HepG2 (cell line): ENCODE measurements around the gene WDR81. TPM values are rescaled to one million over a fixed set of nuclear protein-coding genes. Genes with fewer than 3 reads are reported as not detected.
A peak's percentile ranks its signal among the peaks of the same experiment; 100 is the strongest.

Experiments used
- ATRX ChIP-seq: sonication (generic); formaldehyde crosslinking; IDR thresholded peaks from 2 replicates; pipeline ENCODE4 v1.4.0; 2020; ENCODE audit warnings: missing genetic modification reagents, borderline replicate concordance
- ELF4 ChIP-seq: sonication (generic); formaldehyde crosslinking; IDR thresholded peaks from 2 replicates; pipeline ENCODE4 v1.5.0; 2020; ENCODE audit warnings: missing genetic modification reagents, mild to moderate bottlenecking, moderate library complexity, borderline replicate concordance
- GTF2F1 ChIP-seq: fragments of 150-350 bp; IDR thresholded peaks from 2 replicates; pipeline ENCODE4 v1.6.1; 2014; ENCODE audit warnings: low read length
- KLF15 ChIP-seq: sonication (generic); formaldehyde crosslinking; IDR thresholded peaks from 2 replicates; pipeline ENCODE4 v1.8.1; 2023; ENCODE audit warnings: borderline replicate concordance, mild to moderate bottlenecking, inconsistent platforms, missing genetic modification reagents, mixed read lengths
- NFATC3 ChIP-seq: sonication (generic); formaldehyde crosslinking; IDR thresholded peaks from 2 replicates; pipeline ENCODE4 v1.5.1; 2020; ENCODE audit warnings: mild to moderate bottlenecking, missing genetic modification reagents
- RNF2 ChIP-seq: fragments of 450-650 bp; conservative IDR thresholded peaks from 2 replicates; pipeline ENCODE4 v1.6.1; 2016; ENCODE audit warnings: low read depth
- ZBTB42 ChIP-seq: sonication (generic); formaldehyde crosslinking; IDR thresholded peaks from 2 replicates; pipeline ENCODE4 v1.5.0; 2020; ENCODE audit warnings: mild to moderate bottlenecking, missing genetic modification reagents
- ZNF124 ChIP-seq: sonication (generic); formaldehyde crosslinking; IDR thresholded peaks from 2 replicates; pipeline ENCODE4 v1.4.0; 2020; ENCODE audit warnings: missing genetic modification reagents
- ZNF17 ChIP-seq: sonication (generic); formaldehyde crosslinking; IDR thresholded peaks from 2 replicates; pipeline ENCODE4 v1.5.0; 2020; ENCODE audit warnings: mild to moderate bottlenecking, missing genetic modification reagents
- ZNF333 ChIP-seq: sonication (generic); formaldehyde crosslinking; IDR thresholded peaks from 2 replicates; pipeline ENCODE4 v1.4.0; 2020; ENCODE audit warnings: mild to moderate bottlenecking, missing genetic modification reagents, borderline replicate concordance
- ZNF549 ChIP-seq: sonication (generic); formaldehyde crosslinking; IDR thresholded peaks from 2 replicates; pipeline ENCODE4 v1.5.0; 2020; ENCODE audit warnings: missing genetic modification reagents
- ZNF562 ChIP-seq: sonication (generic); formaldehyde crosslinking; IDR thresholded peaks from 2 replicates; pipeline ENCODE4 v1.8.0; 2022; ENCODE audit warnings: missing genetic modification reagents, borderline replicate concordance
- ZNF572 ChIP-seq: sonication (generic); formaldehyde crosslinking; IDR thresholded peaks from 2 replicates; pipeline ENCODE4 v1.5.1; 2020; ENCODE audit warnings: mild to moderate bottlenecking, missing genetic modification reagents
- ZNF7 ChIP-seq: IDR thresholded peaks from 2 replicates; pipeline ENCODE4 v1.6.1; 2016; ENCODE audit warnings: missing biosample characterization, missing genetic modification reagents
- ZSCAN20 ChIP-seq: sonication (generic); formaldehyde crosslinking; IDR thresholded peaks from 2 replicates; pipeline ENCODE4 v1.4.0; 2020; ENCODE audit warnings: missing genetic modification reagents, mild to moderate bottlenecking, borderline replicate concordance
- polyA plus RNA-seq, 8 experiments: library from polyadenylated mRNA; depleted of rRNA in 3 of 8; stranded (reverse) in 7 of 8; unstranded in 1 of 8; fragments of >200 nt; fragmentation: Illumina TruSeq in 4 of 8; extraction: Trizol in 4 of 8; gene quantifications; 2 replicates each; pipeline versions ENCODE4 v1.2.1 to v1.2.3, GENCODE V29; 2011 to 2016; ENCODE audit warnings: low read depth in 4 of 8, missing spikeins in 1 of 8, mixed read lengths in 1 of 8; ENCODE audit not compliant: insufficient read depth in 1 of 8
- total RNA-seq, 5 experiments: library from RNA; depleted of rRNA; stranded (reverse); fragments of >200 nt; fragmentation: Illumina TruSeq; extraction: Trizol; gene quantifications; 2 replicates each; pipeline ENCODE4 v1.2.3, GENCODE V29; 2016; ENCODE audit warnings: low read depth in 1 of 5
- TF ChIP-seq, protein P1 (sequence below): sonication (generic); formaldehyde crosslinking; IDR thresholded peaks from 2 replicates; pipeline ENCODE4 v1.5.0; 2020; ENCODE audit warnings: missing genetic modification reagents, mild to moderate bottlenecking, borderline replicate concordance
- TF ChIP-seq, protein P2 (sequence below): sonication (generic); formaldehyde crosslinking; IDR thresholded peaks from 2 replicates; pipeline ENCODE4 v1.4.0; 2020; ENCODE audit warnings: mild to moderate bottlenecking, missing genetic modification reagents
- TF ChIP-seq, protein P3 (sequence below): sonication (generic); formaldehyde crosslinking; conservative IDR thresholded peaks from 2 replicates; pipeline ENCODE4 v1.8.0; 2022; ENCODE audit warnings: low read depth, missing genetic modification reagents
- TF ChIP-seq, protein P4 (sequence below): sonication (generic); formaldehyde crosslinking; IDR thresholded peaks from 2 replicates; pipeline ENCODE4 v1.5.0; 2020; ENCODE audit warnings: missing genetic modification reagents, mild to moderate bottlenecking, borderline replicate concordance
- TF ChIP-seq, protein P5 (sequence below): sonication (generic); formaldehyde crosslinking; conservative IDR thresholded peaks from 2 replicates; pipeline ENCODE4 v1.4.0; 2020; ENCODE audit warnings: mild to moderate bottlenecking, missing genetic modification reagents, moderate library complexity

WDR81 gene
- total and polyA plus RNA-seq, 2 of the 13 experiments (the other 11 are each of a cell fraction or from before 2014, with no cell fraction given), result 9.1 to 16.7 TPM

DNA sequence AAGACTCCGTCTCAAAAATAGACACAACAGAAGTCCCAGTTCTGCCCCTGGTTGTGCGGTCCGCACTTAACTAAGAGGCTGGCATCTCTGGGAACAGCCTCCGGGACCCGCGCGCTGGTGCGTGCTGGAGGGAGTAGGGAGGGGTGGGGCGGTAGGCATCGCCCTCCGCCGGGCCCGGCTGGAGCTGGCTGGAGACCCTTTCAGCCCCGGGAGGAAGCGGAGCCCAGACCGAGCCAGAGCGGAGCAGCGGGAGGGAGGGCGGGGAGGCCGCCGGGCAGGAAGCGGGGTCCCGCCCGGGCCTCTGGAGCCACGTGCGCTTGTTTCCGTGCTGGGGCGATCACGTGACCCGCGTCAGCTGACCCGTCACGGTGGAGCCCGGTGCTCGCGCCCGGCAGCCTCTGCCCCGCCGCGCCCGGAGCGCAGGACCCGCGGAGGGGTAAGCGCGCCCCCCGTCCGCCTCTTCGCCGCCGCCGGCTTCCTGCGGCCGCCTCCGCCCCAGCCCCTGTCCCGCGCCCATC is at the start of gene WDR81 (continued):
- TF ChIP-seq, protein P1, sequence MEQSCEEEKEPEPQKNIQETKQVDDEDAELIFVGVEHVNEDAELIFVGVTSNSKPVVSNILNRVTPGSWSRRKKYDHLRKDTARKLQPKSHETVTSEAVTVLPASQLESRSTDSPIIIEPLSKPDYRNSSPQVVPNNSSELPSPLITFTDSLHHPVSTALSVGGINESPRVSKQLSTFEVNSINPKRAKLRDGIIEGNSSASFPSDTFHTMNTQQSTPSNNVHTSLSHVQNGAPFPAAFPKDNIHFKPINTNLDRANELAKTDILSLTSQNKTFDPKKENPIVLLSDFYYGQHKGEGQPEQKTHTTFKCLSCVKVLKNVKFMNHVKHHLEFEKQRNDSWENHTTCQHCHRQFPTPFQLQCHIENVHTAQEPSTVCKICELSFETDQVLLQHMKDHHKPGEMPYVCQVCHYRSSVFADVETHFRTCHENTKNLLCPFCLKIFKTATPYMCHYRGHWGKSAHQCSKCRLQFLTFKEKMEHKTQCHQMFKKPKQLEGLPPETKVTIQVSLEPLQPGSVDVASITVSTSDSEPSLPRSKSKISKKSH (CRISPR knock-in tag), result no peak
- TF ChIP-seq ZSCAN20 (CRISPR knock-in tag) (no peak), GTF2F1 (no peak), ZNF562 (no peak), ZNF7 (CRISPR knock-in tag) (no peak), ATRX (no peak), KLF15 (CRISPR knock-in tag) (no peak), ZBTB42 (CRISPR knock-in tag) (no peak), ZNF549 (CRISPR knock-in tag) (no peak), ELF4 (CRISPR knock-in tag) (no peak), ZNF17 (no peak), ZNF572 (CRISPR knock-in tag) (no peak), ZNF124 (CRISPR knock-in tag) (no peak), ZNF333 (no peak), NFATC3 (CRISPR knock-in tag) (no peak), RNF2 (no peak)
- TF ChIP-seq, protein P2, sequence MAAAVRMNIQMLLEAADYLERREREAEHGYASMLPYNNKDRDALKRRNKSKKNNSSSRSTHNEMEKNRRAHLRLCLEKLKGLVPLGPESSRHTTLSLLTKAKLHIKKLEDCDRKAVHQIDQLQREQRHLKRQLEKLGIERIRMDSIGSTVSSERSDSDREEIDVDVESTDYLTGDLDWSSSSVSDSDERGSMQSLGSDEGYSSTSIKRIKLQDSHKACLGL (CRISPR knock-in tag), result peak; percentile 76
- TF ChIP-seq, protein P3, sequence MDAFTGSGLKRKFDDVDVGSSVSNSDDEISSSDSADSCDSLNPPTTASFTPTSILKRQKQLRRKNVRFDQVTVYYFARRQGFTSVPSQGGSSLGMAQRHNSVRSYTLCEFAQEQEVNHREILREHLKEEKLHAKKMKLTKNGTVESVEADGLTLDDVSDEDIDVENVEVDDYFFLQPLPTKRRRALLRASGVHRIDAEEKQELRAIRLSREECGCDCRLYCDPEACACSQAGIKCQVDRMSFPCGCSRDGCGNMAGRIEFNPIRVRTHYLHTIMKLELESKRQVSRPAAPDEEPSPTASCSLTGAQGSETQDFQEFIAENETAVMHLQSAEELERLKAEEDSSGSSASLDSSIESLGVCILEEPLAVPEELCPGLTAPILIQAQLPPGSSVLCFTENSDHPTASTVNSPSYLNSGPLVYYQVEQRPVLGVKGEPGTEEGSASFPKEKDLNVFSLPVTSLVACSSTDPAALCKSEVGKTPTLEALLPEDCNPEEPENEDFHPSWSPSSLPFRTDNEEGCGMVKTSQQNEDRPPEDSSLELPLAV (CRISPR knock-in tag), result no peak
- TF ChIP-seq, protein P4, sequence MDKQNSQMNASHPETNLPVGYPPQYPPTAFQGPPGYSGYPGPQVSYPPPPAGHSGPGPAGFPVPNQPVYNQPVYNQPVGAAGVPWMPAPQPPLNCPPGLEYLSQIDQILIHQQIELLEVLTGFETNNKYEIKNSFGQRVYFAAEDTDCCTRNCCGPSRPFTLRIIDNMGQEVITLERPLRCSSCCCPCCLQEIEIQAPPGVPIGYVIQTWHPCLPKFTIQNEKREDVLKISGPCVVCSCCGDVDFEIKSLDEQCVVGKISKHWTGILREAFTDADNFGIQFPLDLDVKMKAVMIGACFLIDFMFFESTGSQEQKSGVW (CRISPR knock-in tag), result no peak
- TF ChIP-seq, protein P5, sequence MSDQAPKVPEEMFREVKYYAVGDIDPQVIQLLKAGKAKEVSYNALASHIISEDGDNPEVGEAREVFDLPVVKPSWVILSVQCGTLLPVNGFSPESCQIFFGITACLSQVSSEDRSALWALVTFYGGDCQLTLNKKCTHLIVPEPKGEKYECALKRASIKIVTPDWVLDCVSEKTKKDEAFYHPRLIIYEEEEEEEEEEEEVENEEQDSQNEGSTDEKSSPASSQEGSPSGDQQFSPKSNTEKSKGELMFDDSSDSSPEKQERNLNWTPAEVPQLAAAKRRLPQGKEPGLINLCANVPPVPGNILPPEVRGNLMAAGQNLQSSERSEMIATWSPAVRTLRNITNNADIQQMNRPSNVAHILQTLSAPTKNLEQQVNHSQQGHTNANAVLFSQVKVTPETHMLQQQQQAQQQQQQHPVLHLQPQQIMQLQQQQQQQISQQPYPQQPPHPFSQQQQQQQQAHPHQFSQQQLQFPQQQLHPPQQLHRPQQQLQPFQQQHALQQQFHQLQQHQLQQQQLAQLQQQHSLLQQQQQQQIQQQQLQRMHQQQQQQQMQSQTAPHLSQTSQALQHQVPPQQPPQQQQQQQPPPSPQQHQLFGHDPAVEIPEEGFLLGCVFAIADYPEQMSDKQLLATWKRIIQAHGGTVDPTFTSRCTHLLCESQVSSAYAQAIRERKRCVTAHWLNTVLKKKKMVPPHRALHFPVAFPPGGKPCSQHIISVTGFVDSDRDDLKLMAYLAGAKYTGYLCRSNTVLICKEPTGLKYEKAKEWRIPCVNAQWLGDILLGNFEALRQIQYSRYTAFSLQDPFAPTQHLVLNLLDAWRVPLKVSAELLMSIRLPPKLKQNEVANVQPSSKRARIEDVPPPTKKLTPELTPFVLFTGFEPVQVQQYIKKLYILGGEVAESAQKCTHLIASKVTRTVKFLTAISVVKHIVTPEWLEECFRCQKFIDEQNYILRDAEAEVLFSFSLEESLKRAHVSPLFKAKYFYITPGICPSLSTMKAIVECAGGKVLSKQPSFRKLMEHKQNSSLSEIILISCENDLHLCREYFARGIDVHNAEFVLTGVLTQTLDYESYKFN (CRISPR knock-in tag), result no peak; the same call in 1 of the 2 replicates
